K562 (cell line): ENCODE data around the gene SF3B4. TPM values are rescaled to one million over a fixed set of nuclear protein-coding genes. Genes with fewer than 3 reads are reported as not detected.

Experiments
- CEBPG ChIP-seq, 3 experiments: fragments of 200-800 bp in 1 of 3; sonication (Bioruptor generic) in 1 of 3; sonication (generic) in 1 of 3; formaldehyde crosslinking in 1 of 3; IDR thresholded peaks in 2 of 3; conservative IDR thresholded peaks in 1 of 3; 2 replicates each; pipeline versions ENCODE4 v1.6.1 to v1.8.0; 2016 to 2022; ENCODE audit warnings: missing compliant biosample characterization in 2 of 3, missing genetic modification characterization in 2 of 3, mild to moderate bottlenecking in 1 of 3, missing genetic modification reagents in 1 of 3
- KHSRP ChIP-seq: fragments of 450-650 bp; IDR thresholded peaks from 2 replicates; pipeline ENCODE4 v1.6.1; 2017
- NFIX ChIP-seq: fragments of 250-450 bp; sonication (Bioruptor Pico); IDR thresholded peaks from 2 replicates; pipeline ENCODE4 v1.4.0; 2020; ENCODE audit warnings: low read depth, mild to moderate bottlenecking, moderate library complexity
- NFRKB ChIP-seq: fragments of 450-650 bp; IDR thresholded peaks from 2 replicates; pipeline ENCODE4 v1.6.1; 2016; ENCODE audit warnings: low read depth
- NR2C2 ChIP-seq, 2 experiments: fragments of 200-800 bp in 1 of 2; sonication (Bioruptor generic) in 1 of 2; sonication (generic) in 1 of 2; formaldehyde crosslinking in 1 of 2; IDR thresholded peaks; 2 replicates each; pipeline versions ENCODE4 v1.6.1 to v1.8.0; 2016 to 2022; ENCODE audit warnings: mild to moderate bottlenecking in 1 of 2, missing compliant biosample characterization in 1 of 2, missing genetic modification characterization in 1 of 2, missing genetic modification reagents in 1 of 2
- POLR2H ChIP-seq: IDR thresholded peaks from 2 replicates; pipeline ENCODE4 v1.6.1; 2016; ENCODE audit warnings: missing genetic modification characterization, low read depth, mild to moderate bottlenecking, control low read depth, missing compliant biosample characterization, moderate library complexity
- PPARD ChIP-seq: fragments of 250-450 bp; sonication (Bioruptor Pico); IDR thresholded peaks from 2 replicates; pipeline ENCODE4 v1.8.0; 2022; ENCODE audit warnings: inconsistent platforms, mild to moderate bottlenecking, moderate library complexity
- PTBP1 ChIP-seq: fragments of 200-400 bp; formaldehyde crosslinking; IDR thresholded peaks from 2 replicates; pipeline ENCODE4 v1.6.1; 2017; ENCODE audit warnings: low read depth, low read length
- PYGO2 ChIP-seq: fragments of 450-650 bp; IDR thresholded peaks from 2 replicates; pipeline ENCODE4 v1.6.1; 2016; ENCODE audit warnings: mild to moderate bottlenecking, missing genetic modification characterization, moderate library complexity, missing compliant biosample characterization
- RBM34 ChIP-seq: fragments of 200-400 bp; formaldehyde crosslinking; IDR thresholded peaks from 2 replicates; pipeline ENCODE4 v1.6.1; 2018; ENCODE audit warnings: low read length, borderline replicate concordance; ENCODE audit not compliant: insufficient read depth
- ZNF766 ChIP-seq: fragments of 200-800 bp; sonication (Bioruptor generic); conservative IDR thresholded peaks from 2 replicates; pipeline ENCODE4 v1.6.1; 2016; ENCODE audit warnings: missing genetic modification characterization, missing compliant biosample characterization
- polyA plus RNA-seq, 8 experiments: library from polyadenylated mRNA; depleted of rRNA in 4 of 8; stranded (reverse) in 5 of 8; unstranded in 3 of 8; fragments of >200 nt; fragmentation: Nextera tagmentation in 2 of 8; fragmentation: Illumina TruSeq in 1 of 8; extraction: Ambion mirVana in 2 of 8; extraction: Trizol in 1 of 8; gene quantifications; 2 replicates each; pipeline versions ENCODE4 v1.2.1 to v1.2.3, GENCODE V29; 2011 to 2014; ENCODE audit warnings: inconsistent platforms in 1 of 8, missing spikeins in 1 of 8
- total RNA-seq, 7 experiments: library from RNA; depleted of rRNA in 6 of 7; stranded (reverse); fragments of >200 nt in 6 of 7; fragmentation: Illumina TruSeq in 2 of 7; extraction: Trizol in 2 of 7; gene quantifications; 2 replicates each; pipeline versions ENCODE4 v1.2.1 to v1.2.3, GENCODE V29; 2011 to 2021; ENCODE audit warnings: low replicate concordance in 1 of 7
- TF ChIP-seq, protein P1 (sequence below), 2 experiments: IDR thresholded peaks; 2 replicates each; pipeline ENCODE4 v1.6.1; 2012; ENCODE audit warnings: improper control_type of control experiment in 2 of 2, low read depth in 2 of 2, low read length in 2 of 2, borderline replicate concordance in 1 of 2
- TF ChIP-seq, protein P2 (sequence below): fragments of 450-650 bp; formaldehyde crosslinking; IDR thresholded peaks from 2 replicates; pipeline ENCODE4 v1.4.0; 2022; ENCODE audit warnings: missing genetic modification characterization
- TF ChIP-seq, protein P3 (sequence below): sonication (generic); formaldehyde crosslinking; IDR thresholded peaks from 2 replicates; pipeline ENCODE4 v1.8.0; 2022; ENCODE audit warnings: mild to moderate bottlenecking, missing genetic modification reagents
- TF ChIP-seq, protein P4 (sequence below): fragments of 250-450 bp; sonication (Bioruptor Pico); IDR thresholded peaks from 2 replicates; pipeline ENCODE4 v1.8.0; 2021; ENCODE audit warnings: mild to moderate bottlenecking, moderate library complexity

SF3B4 gene
- total and polyA plus RNA-seq, 9 of the 15 experiments (the other 6 are each of a cell fraction or from before 2014, with no cell fraction given): 3.0 to 88.0 (median 26.1) TPM

DNA sequence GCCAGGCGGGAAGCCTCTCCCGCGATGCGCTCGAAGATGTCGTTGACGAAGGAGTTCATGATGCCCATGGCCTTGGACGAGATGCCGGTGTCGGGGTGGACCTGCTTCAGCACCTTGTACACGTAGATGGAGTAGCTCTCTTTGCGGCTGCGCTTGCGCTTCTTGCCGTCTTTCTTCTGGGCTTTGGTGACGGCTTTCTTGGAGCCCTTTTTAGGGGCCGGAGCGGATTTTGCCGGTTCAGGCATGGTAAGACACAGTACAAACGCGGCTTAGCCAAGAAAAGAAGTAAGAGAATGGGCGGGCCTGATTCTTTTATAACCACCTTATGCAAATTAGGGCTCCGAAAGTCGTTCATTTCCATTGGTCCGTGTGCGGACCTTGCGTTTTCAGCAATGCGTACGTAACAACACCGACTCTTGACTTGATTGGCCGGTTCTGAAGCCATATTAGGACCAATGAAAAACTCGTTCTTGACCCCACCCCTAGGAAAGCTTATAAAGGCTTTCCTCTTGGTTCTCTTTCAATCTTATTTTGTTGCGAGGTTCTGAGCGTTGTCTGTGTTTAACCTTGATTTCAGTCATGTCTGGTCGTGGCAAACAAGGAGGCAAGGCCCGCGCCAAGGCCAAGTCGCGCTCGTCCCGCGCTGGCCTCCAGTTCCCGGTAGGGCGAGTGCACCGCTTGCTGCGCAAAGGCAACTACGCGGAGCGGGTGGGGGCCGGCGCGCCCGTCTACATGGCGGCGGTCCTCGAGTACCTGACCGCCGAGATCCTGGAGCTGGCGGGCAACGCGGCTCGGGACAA, 41.0 kb downstream of the SF3B4 start (continued):
- TF ChIP-seq CEBPG (CRISPR knock-in tag; IDR thresholded peaks at IDR 0.05) (peak; percentile 20; the same call in 1 of the 2 replicates), CEBPG (tag; conservative IDR thresholded peaks at IDR 0.05 in 1 of 2, IDR thresholded peaks at IDR 0.05 in 1 of 2) (no peak), NFIX (CRISPR knock-in tag) (no peak), PPARD (CRISPR knock-in tag) (no peak), PTBP1 (peak; percentile 59; the same call in 1 of the 2 replicates), PYGO2 (no peak), NR2C2 (CRISPR knock-in tag; IDR thresholded peaks at IDR 0.05) (peak; percentile 77), NR2C2 (tag; IDR thresholded peaks at IDR 0.05) (no peak), NFRKB (peak; percentile 92), KHSRP (no peak), POLR2H (tag) (peak; percentile 99), ZNF766 (peak; percentile 73), RBM34 (no peak)
- TF ChIP-seq, protein P1, sequence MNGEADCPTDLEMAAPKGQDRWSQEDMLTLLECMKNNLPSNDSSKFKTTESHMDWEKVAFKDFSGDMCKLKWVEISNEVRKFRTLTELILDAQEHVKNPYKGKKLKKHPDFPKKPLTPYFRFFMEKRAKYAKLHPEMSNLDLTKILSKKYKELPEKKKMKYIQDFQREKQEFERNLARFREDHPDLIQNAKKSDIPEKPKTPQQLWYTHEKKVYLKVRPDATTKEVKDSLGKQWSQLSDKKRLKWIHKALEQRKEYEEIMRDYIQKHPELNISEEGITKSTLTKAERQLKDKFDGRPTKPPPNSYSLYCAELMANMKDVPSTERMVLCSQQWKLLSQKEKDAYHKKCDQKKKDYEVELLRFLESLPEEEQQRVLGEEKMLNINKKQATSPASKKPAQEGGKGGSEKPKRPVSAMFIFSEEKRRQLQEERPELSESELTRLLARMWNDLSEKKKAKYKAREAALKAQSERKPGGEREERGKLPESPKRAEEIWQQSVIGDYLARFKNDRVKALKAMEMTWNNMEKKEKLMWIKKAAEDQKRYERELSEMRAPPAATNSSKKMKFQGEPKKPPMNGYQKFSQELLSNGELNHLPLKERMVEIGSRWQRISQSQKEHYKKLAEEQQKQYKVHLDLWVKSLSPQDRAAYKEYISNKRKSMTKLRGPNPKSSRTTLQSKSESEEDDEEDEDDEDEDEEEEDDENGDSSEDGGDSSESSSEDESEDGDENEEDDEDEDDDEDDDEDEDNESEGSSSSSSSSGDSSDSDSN (IDR thresholded peaks at IDR 0.05; ENCODE audit: borderline replicate concordance in 1 of 2, low read depth in 2 of 2, low read length in 2 of 2): no peak
- TF ChIP-seq, protein P2, sequence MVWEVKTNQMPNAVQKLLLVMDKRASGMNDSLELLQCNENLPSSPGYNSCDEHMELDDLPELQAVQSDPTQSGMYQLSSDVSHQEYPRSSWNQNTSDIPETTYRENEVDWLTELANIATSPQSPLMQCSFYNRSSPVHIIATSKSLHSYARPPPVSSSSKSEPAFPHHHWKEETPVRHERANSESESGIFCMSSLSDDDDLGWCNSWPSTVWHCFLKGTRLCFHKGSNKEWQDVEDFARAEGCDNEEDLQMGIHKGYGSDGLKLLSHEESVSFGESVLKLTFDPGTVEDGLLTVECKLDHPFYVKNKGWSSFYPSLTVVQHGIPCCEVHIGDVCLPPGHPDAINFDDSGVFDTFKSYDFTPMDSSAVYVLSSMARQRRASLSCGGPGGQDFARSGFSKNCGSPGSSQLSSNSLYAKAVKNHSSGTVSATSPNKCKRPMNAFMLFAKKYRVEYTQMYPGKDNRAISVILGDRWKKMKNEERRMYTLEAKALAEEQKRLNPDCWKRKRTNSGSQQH (CRISPR knock-in tag): peak; percentile 70; the same call in 1 of the 2 replicates
- TF ChIP-seq, protein P3, sequence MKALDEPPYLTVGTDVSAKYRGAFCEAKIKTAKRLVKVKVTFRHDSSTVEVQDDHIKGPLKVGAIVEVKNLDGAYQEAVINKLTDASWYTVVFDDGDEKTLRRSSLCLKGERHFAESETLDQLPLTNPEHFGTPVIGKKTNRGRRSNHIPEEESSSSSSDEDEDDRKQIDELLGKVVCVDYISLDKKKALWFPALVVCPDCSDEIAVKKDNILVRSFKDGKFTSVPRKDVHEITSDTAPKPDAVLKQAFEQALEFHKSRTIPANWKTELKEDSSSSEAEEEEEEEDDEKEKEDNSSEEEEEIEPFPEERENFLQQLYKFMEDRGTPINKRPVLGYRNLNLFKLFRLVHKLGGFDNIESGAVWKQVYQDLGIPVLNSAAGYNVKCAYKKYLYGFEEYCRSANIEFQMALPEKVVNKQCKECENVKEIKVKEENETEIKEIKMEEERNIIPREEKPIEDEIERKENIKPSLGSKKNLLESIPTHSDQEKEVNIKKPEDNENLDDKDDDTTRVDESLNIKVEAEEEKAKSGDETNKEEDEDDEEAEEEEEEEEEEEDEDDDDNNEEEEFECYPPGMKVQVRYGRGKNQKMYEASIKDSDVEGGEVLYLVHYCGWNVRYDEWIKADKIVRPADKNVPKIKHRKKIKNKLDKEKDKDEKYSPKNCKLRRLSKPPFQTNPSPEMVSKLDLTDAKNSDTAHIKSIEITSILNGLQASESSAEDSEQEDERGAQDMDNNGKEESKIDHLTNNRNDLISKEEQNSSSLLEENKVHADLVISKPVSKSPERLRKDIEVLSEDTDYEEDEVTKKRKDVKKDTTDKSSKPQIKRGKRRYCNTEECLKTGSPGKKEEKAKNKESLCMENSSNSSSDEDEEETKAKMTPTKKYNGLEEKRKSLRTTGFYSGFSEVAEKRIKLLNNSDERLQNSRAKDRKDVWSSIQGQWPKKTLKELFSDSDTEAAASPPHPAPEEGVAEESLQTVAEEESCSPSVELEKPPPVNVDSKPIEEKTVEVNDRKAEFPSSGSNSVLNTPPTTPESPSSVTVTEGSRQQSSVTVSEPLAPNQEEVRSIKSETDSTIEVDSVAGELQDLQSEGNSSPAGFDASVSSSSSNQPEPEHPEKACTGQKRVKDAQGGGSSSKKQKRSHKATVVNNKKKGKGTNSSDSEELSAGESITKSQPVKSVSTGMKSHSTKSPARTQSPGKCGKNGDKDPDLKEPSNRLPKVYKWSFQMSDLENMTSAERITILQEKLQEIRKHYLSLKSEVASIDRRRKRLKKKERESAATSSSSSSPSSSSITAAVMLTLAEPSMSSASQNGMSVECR (CRISPR knock-in tag): peak; percentile 86; the same call in 1 of the 2 replicates
- TF ChIP-seq, protein P4, sequence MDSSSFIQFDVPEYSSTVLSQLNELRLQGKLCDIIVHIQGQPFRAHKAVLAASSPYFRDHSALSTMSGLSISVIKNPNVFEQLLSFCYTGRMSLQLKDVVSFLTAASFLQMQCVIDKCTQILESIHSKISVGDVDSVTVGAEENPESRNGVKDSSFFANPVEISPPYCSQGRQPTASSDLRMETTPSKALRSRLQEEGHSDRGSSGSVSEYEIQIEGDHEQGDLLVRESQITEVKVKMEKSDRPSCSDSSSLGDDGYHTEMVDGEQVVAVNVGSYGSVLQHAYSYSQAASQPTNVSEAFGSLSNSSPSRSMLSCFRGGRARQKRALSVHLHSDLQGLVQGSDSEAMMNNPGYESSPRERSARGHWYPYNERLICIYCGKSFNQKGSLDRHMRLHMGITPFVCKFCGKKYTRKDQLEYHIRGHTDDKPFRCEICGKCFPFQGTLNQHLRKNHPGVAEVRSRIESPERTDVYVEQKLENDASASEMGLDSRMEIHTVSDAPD (CRISPR knock-in tag): no peak
